ENCODE measurements around the gene SORL1. TPM values are rescaled to one million over a fixed set of nuclear protein-coding genes. Genes with fewer than 3 reads are reported as not detected.

SORL1 gene
- total RNA-seq, 4 donors from 2014 or later: 3.0 to 12.3 (median 8.1) TPM

DNA sequence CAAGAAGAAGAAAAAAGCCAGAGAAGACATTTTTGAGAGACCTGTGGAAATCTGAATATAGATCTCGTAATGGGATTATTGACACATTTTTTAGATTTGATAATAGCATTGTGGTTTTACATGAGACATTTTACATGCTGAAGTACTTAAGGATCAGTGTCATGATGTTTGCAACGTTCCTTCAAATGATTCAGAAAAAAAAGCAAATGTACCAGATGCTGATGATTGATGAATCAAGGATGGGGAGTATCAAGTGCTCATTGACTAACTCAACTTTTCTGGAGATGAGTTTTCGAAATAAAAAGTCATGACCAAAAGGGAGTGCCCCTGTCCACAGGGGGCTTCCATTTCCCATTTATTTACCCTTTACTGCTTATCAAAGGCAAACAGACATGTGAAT is 207.7 kb downstream of the SORL1 start:
- Histone ChIP-seq H3K36me3 (no peaks in the 10 kb centered on the region), H3K4me3 (no peak overlapping the region), H3K27ac (replicated peaks in 1 of 4) (no peak overlapping the region), H3K27me3 (no peaks in the 10 kb centered on the region), H3K9me3 (no peaks in the 10 kb centered on the region), H3K4me1 (peaks cover 16 to 36% (median 27%) of the 10 kb centered on the region in 4 donors)
- DNase-seq (ENCODE audit: extremely low spot score): no peak
- WGBS: 87% methylated on average over 3 of the region's 3 CpGs
- intact Hi-C loops (cut with DNase I): loop anchor here (5.0 to 10.0 kb wide), 3 partner anchors 62 to 542 kb away; no protein-coding TSS in a partner anchor
- TF ChIP-seq POLR2A (IDR thresholded peaks at IDR 0.05; ENCODE audit: low read depth) (no peak), POLR2AphosphoS5 (IDR thresholded peaks at IDR 0.05) (no peak), EP300 (IDR thresholded peaks at IDR 0.05) (no peak)
- TF ChIP-seq, protein P1, sequence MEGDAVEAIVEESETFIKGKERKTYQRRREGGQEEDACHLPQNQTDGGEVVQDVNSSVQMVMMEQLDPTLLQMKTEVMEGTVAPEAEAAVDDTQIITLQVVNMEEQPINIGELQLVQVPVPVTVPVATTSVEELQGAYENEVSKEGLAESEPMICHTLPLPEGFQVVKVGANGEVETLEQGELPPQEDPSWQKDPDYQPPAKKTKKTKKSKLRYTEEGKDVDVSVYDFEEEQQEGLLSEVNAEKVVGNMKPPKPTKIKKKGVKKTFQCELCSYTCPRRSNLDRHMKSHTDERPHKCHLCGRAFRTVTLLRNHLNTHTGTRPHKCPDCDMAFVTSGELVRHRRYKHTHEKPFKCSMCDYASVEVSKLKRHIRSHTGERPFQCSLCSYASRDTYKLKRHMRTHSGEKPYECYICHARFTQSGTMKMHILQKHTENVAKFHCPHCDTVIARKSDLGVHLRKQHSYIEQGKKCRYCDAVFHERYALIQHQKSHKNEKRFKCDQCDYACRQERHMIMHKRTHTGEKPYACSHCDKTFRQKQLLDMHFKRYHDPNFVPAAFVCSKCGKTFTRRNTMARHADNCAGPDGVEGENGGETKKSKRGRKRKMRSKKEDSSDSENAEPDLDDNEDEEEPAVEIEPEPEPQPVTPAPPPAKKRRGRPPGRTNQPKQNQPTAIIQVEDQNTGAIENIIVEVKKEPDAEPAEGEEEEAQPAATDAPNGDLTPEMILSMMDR (IDR thresholded peaks at IDR 0.05): no peak

DNA sequence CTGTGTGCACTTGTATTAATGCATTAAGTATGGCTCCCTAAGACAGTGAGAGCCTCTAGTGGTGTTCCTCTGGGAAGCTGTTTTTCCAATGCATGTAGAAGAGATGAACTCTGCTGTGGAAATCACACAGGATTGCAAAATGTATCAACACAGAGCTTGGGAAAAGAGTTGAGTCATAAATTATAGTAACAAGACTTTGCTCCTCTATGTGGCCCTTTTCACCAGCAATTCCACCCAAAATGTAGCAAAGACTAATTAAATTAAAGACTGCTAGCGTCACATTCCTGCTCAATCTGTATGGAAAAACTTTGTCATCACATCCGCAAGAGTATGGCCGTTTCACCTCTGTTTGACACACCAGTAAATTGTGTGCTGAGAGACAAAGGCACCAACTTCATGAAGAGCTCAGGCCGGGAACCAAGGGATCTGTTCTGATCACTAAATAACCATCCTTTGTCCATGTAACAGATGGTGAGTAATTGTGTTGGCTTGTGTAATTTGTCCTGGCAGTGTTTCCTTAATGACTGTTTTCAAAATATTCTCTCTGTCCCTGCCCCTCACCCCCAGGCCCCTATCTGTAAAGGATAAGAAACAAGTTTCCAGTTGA is 209.9 kb downstream of the SORL1 start:
- Histone ChIP-seq H3K9me3 (no peaks in the 10 kb centered on the region), H3K4me1 (peaks cover 6 to 17% (median 11%) of the 10 kb centered on the region in 4 donors), H3K36me3 (no peaks in the 10 kb centered on the region), H3K27ac (replicated peaks in 1 of 4) (peak overlapping the region in 3 of 4 donors; percentile 9 to 40 (median 16)), H3K4me3 (no peak overlapping the region), H3K27me3 (no peaks in the 10 kb centered on the region)
- WGBS: 58% methylated on average over 4 of the region's 4 CpGs
- TF ChIP-seq, protein P1 (IDR thresholded peaks at IDR 0.05): no peak
- peak in 1 of 2 donors; percentile 13 for TF ChIP-seq POLR2AphosphoS5 (IDR thresholded peaks at IDR 0.05)
- intact Hi-C loops (cut with DNase I): no loop called here
- DNase-seq (ENCODE audit: extremely low spot score): no peak

DNA sequence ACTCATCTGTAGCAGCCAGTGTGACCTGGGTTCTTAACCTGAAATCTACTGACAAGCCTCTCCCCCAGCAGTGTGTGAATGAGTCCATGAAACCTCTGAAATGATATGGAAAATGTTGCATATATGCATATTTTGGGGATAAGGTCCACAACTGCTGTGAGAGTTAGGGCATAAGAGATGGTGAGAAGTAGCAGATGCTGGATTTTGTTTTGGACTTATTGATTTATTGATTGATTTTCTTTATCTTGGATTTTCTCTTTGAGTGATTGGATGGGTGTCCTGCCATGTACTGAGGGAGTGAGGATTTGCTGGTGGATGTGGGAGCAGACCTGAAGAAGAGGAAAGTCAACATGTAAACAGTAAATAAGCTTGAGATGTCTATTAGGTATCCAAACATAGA is 212.0 kb downstream of the SORL1 start:
- H3K36me3 ChIP-seq: no peaks in the 10 kb centered on the region
- no peak overlapping the region for H3K4me3 ChIP-seq
- H3K9me3 ChIP-seq: no peaks in the 10 kb centered on the region
- intact Hi-C loops (cut with DNase I): no loop called here
- peak; percentile 53 for DNase-seq (ENCODE audit: extremely low spot score)
- no peaks in the 10 kb centered on the region for H3K27me3 ChIP-seq
- no peak overlapping the region for H3K27ac ChIP-seq (replicated peaks in 1 of 4)
- TF ChIP-seq POLR2A (IDR thresholded peaks at IDR 0.05; ENCODE audit: low read depth) (no peak), POLR2AphosphoS5 (IDR thresholded peaks at IDR 0.05) (no peak), EP300 (IDR thresholded peaks at IDR 0.05) (no peak)
- TF ChIP-seq, protein P1 (IDR thresholded peaks at IDR 0.05): no peak
- H3K4me1 ChIP-seq: peaks cover 0 to 13% (median 8%) of the 10 kb centered on the region in 4 donors

DNA sequence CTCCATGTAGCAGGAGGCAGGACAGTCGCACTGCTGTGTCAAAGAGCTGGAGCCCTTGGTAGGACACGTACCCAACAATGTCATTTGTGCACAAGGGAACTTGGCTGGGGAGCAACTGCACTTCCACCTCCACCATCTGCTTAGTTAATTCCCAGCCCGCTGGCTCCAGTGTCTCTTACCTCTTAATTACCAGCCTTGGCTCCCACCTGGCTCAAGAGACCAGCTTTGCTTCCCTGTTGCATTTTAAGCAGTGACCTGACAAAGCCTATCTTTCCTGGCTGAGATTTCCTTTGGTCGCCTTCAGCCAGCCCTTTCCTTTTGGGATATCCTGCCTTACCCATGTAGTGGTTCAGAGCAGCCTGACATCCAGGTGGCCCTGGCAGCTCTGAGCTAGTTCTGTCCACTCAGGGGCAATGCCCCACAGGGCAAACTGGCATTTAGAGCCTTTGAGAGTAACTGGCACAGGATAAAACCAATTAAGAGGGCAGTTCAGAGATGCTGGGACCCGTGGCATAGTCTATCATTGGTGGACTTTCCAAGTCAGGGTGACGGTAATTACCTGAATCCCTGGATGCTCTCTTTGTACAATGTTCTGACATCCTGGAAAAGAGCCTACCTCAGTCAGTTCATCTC is 213.2 kb downstream of the SORL1 start:
- Histone ChIP-seq H3K4me3 (no peak overlapping the region), H3K9me3 (no peaks in the 10 kb centered on the region), H3K4me1 (peaks cover 4 to 20% (median 12%) of the 10 kb centered on the region in 4 donors), H3K36me3 (no peaks in the 10 kb centered on the region), H3K27ac (replicated peaks in 1 of 4) (no peak overlapping the region), H3K27me3 (no peaks in the 10 kb centered on the region)
- TF ChIP-seq POLR2A (IDR thresholded peaks at IDR 0.05; ENCODE audit: low read depth) (no peak), POLR2AphosphoS5 (IDR thresholded peaks at IDR 0.05) (no peak)
- TF ChIP-seq, protein P1 (IDR thresholded peaks at IDR 0.05): no peak
- intact Hi-C loops (cut with DNase I): no loop called here
- WGBS: 89% methylated on average over 6 of the region's 6 CpGs
- DNase-seq (ENCODE audit: extremely low spot score): peak; percentile 89
